IMR-90 (cell line): ENCODE data around the gene PELI3. TPM values are rescaled to one million over a fixed set of nuclear protein-coding genes. Genes with fewer than 3 reads are reported as not detected.

ENCODE experiments used
- ATAC-seq: fragments of 200-7000 bp; cut with Tn5 transposase; 2 replicates; pipeline ENCODE4 v1.9.1; 2020; ENCODE audit warnings: low read depth, mild to moderate bottlenecking, moderate library complexity
- BruUV-seq: library from RNA; stranded (reverse); fragments of 400-500 nt; replicated peaks from 2 replicates; lab custom pipeline; 2021; lab: Mats Ljungman, UMichigan
- CTCF ChIA-PET: fragments of 300-600 bp; formaldehyde crosslinking; extraction: SDS; loops from one replicate; lab custom pipeline; 2021; ENCODE audit warnings: antibody characterized with exemption; lab: Yijun Ruan, JAX
- POLR2A ChIA-PET: fragments of 300-600 bp; sonication (Branson Sonifier 250); formaldehyde crosslinking; loops from one replicate; lab custom pipeline; 2022; ENCODE audit warnings: antibody characterized with exemption; ENCODE audit not compliant: unreplicated experiment; lab: Charles Lee
- DNase-seq: peaks from one replicate; pipeline ENCODE4 v3.0.0; 2013
- H2AFZ ChIP-seq: replicated peaks from 2 replicates; pipeline ENCODE3; 2013; ENCODE audit warnings: low read length, mild to moderate bottlenecking; ENCODE audit not compliant: poor library complexity
- H2AK5ac ChIP-seq: 2 replicates; pipeline ENCODE4 v1.6.1; 2013; ENCODE audit warnings: low read depth, low read length, inconsistent platforms
- H2AK9ac ChIP-seq: replicated peaks from 2 replicates; pipeline ENCODE3; 2013; ENCODE audit warnings: mild to moderate bottlenecking, low read depth, low read length, moderate library complexity; ENCODE audit not compliant: poor library complexity
- H2BK120ac ChIP-seq: 2 replicates; pipeline ENCODE4 v1.6.1; 2013; ENCODE audit warnings: low read depth, low read length, inconsistent platforms
- H2BK15ac ChIP-seq: 3 replicates; pipeline ENCODE4 v1.6.1; 2013; ENCODE audit warnings: low read depth, low read length, inconsistent platforms
- H2BK20ac ChIP-seq: 2 replicates; pipeline ENCODE4 v1.6.1; 2013; ENCODE audit warnings: low read depth, mild to moderate bottlenecking, inconsistent platforms, low read length, moderate library complexity
- H2BK5ac ChIP-seq: 2 replicates; pipeline ENCODE4 v1.6.1; 2013; ENCODE audit warnings: mild to moderate bottlenecking, low read depth, low read length, inconsistent platforms; ENCODE audit not compliant: poor library complexity, severe bottlenecking
- H3K14ac ChIP-seq: replicated peaks from 2 replicates; pipeline ENCODE4 v1.6.1; 2013; ENCODE audit warnings: low read depth, low read length, inconsistent platforms
- H3K18ac ChIP-seq: 2 replicates; pipeline ENCODE4 v1.6.1; 2013; ENCODE audit warnings: low read depth, low read length, control low read depth
- H3K23ac ChIP-seq: 2 replicates; pipeline ENCODE4 v1.6.1; 2013; ENCODE audit warnings: low read depth, low read length, inconsistent platforms
- H3K27ac ChIP-seq: 2 replicates; pipeline ENCODE4 v1.5.1; 2013; ENCODE audit warnings: mild to moderate bottlenecking, control low read depth, low read length; ENCODE audit not compliant: insufficient read depth
- H3K27me3 ChIP-seq: 2 replicates; pipeline ENCODE4 v1.6.1; 2013; ENCODE audit warnings: low read length; ENCODE audit not compliant: control insufficient read depth, insufficient read depth
- H3K36me3 ChIP-seq: 2 replicates; pipeline ENCODE4 v1.6.1; 2013; ENCODE audit warnings: low read length, mixed read lengths; ENCODE audit not compliant: control insufficient read depth, insufficient read depth
- H3K4ac ChIP-seq: 2 replicates; pipeline ENCODE4 v1.6.1; 2013; ENCODE audit warnings: low read depth, low read length, inconsistent platforms
- H3K4me1 ChIP-seq: 2 replicates; pipeline ENCODE4 v1.6.1; 2013; ENCODE audit warnings: low read length, mixed read lengths; ENCODE audit not compliant: control insufficient read depth, insufficient read depth
- H3K4me2 ChIP-seq: 2 replicates; pipeline ENCODE4 v1.6.1; 2013; ENCODE audit warnings: low read depth, mild to moderate bottlenecking, control low read depth, low read length, moderate library complexity
- H3K4me3 ChIP-seq: 2 replicates; pipeline ENCODE4 v1.5.1; 2013; ENCODE audit warnings: low read depth, mild to moderate bottlenecking, control low read depth, low read length, moderate library complexity; ENCODE audit not compliant: insufficient read depth
- H3K56ac ChIP-seq: 2 replicates; pipeline ENCODE4 v1.6.1; 2013; ENCODE audit warnings: low read length, inconsistent platforms; ENCODE audit not compliant: insufficient read depth; ENCODE audit errors: extremely low read depth
- H3K79me1 ChIP-seq, 2 experiments: 2 replicates each; pipeline ENCODE4 v1.6.1; 2013; ENCODE audit warnings: low read length in 2 of 2, inconsistent platforms in 1 of 2, low read depth in 1 of 2
- H3K9ac ChIP-seq: 2 replicates; pipeline ENCODE4 v1.6.1; 2013; ENCODE audit warnings: low read depth, low read length, control low read depth
- H3K9me1 ChIP-seq: 2 replicates; pipeline ENCODE4 v1.6.1; 2013; ENCODE audit warnings: low read length, inconsistent platforms; ENCODE audit not compliant: insufficient read depth
- H3K9me3 ChIP-seq: 2 replicates; pipeline ENCODE4 v1.6.1; 2013; ENCODE audit warnings: low read length; ENCODE audit not compliant: control insufficient read depth, insufficient read depth
- H4K20me1 ChIP-seq: 2 replicates; pipeline ENCODE4 v1.6.1; 2013; ENCODE audit warnings: low read length, inconsistent platforms; ENCODE audit not compliant: insufficient read depth
- H4K5ac ChIP-seq: 2 replicates; pipeline ENCODE4 v1.6.1; 2013; ENCODE audit warnings: mild to moderate bottlenecking, low read depth, low read length, control low read depth
- H4K8ac ChIP-seq, 2 experiments: 2 replicates each; pipeline ENCODE4 v1.6.1; 2013; ENCODE audit warnings: low read depth in 2 of 2, low read length in 2 of 2, control low read depth in 1 of 2, inconsistent platforms in 1 of 2
- H4K91ac ChIP-seq: 2 replicates; pipeline ENCODE4 v1.6.1; 2013; ENCODE audit warnings: low read depth, low read length, inconsistent platforms; ENCODE audit not compliant: insufficient read depth
- BHLHE40 ChIP-seq: fragments of 150-350 bp; IDR thresholded peaks from 2 replicates; pipeline ENCODE4 v1.6.1; 2016; ENCODE audit warnings: mild to moderate bottlenecking, low read depth, low read length
- CEBPB ChIP-seq: IDR thresholded peaks from 2 replicates; pipeline ENCODE4 v1.6.1; 2012; ENCODE audit warnings: low read depth, low read length, improper control_type of control experiment
- CHD1 ChIP-seq: IDR thresholded peaks from 2 replicates; pipeline ENCODE4 v1.6.1; 2012; ENCODE audit warnings: low read depth, low read length, improper control_type of control experiment
- POLR2A ChIP-seq: IDR thresholded peaks from 2 replicates; pipeline ENCODE4 v1.6.1; 2012; ENCODE audit warnings: mild to moderate bottlenecking, low read depth, low read length
- WGBS, 2 experiments: methylation state at CpG; one replicate each; pipeline versions ENCODE4 v1.1.5 to v1.1.7; 2013; ENCODE audit warnings: missing lambda C conversion rate in 2 of 2; ENCODE audit not compliant: insufficient read length in 1 of 2; ENCODE audit errors: extremely low coverage in 2 of 2; 5-methylcytosine and 5-hydroxymethylcytosine counted together
- dilution Hi-C: fragments of 300-500 bp; cut with HindIII; formaldehyde crosslinking; loops from one replicate; pipeline ENCODE4 v1.14.3; 2018; ENCODE audit warnings: low sequenced_read_pairs; ENCODE audit not compliant: unreplicated experiment
- in situ Hi-C: fragments of 300-500 bp; cut with MboI; formaldehyde crosslinking; loops from 3 replicates; pipeline ENCODE4 v1.14.3; 2019; ENCODE audit warnings: low sequenced_read_pairs, inconsistent platforms, mixed read lengths
- intact Hi-C: fragments of 100-400 bp; cut with micrococcal nuclease; formaldehyde crosslinking; loops from 2 replicates; pipeline ENCODE4 v1.10.0; 2022
- polyA plus RNA-seq, 3 experiments: library from polyadenylated mRNA; depleted of rRNA; stranded (reverse); fragments of >200 nt; gene quantifications; 2 replicates each; pipeline ENCODE4 v1.2.3, GENCODE V29; 2012; ENCODE audit warnings: low replicate concordance in 1 of 3
- total RNA-seq: library from RNA; depleted of rRNA; stranded (reverse); fragments of >200 nt; gene quantifications from 2 replicates; pipeline ENCODE4 v1.2.3, GENCODE V29; 2012
- TF ChIP-seq, protein P1 (sequence below): fragments of 150-350 bp; IDR thresholded peaks from 2 replicates; pipeline ENCODE4 v1.6.1; 2016; ENCODE audit warnings: low read depth, mild to moderate bottlenecking, low read length, moderate library complexity, borderline replicate concordance

PELI3 gene
- total and polyA plus RNA-seq, 2 of the 4 experiments (the other 2 are of a cell fraction): 5.0 to 6.3 TPM

DNA sequence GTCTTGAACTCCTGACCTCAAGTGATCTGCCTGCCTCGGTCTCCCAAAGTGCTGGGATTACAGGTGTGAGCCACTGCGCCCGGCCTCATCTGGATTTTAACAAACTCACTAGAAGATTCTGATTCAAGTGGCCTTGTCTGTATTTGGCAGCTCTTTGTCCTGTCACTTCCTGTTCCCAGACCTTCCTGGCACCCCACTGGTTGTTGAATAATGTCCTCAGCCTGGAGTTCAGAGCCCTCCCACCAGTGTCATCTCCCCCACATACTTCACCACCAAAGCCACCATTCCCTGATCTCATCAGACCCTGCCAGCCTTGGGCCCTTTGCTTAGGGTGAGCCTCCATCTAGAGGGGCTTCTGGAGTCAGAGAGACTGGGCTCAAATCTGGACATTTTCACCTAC lies 3.3 kb downstream of the PELI3 start:
- no peak overlapping the region for H2AFZ ChIP-seq
- H3K9me1 ChIP-seq: peaks cover 8% of the 10 kb centered on the region
- no peak overlapping the region for H4K91ac ChIP-seq
- intact Hi-C loops: no loop called here
- no peak overlapping the region for H3K23ac ChIP-seq
- in situ Hi-C loops: no loop called here
- WGBS, 2 experiments: 74% methylated on average over 3 of the region's 3 CpGs; no CpG with 5 or more reads in 1 of the 2 experiments
- ChIA-PET POLR2A (no interaction called here), CTCF (no interaction called here)
- H3K4me3 ChIP-seq: no peak overlapping the region
- dilution Hi-C loops: no loop called here
- H4K8ac ChIP-seq: no peak overlapping the region
- peaks cover 8% of the 10 kb centered on the region; the same call in 1 of the 2 replicates for H3K4me1 ChIP-seq
- H3K18ac ChIP-seq: no peak overlapping the region
- no peak overlapping the region for H3K4me2 ChIP-seq
- TF ChIP-seq, protein P1, sequence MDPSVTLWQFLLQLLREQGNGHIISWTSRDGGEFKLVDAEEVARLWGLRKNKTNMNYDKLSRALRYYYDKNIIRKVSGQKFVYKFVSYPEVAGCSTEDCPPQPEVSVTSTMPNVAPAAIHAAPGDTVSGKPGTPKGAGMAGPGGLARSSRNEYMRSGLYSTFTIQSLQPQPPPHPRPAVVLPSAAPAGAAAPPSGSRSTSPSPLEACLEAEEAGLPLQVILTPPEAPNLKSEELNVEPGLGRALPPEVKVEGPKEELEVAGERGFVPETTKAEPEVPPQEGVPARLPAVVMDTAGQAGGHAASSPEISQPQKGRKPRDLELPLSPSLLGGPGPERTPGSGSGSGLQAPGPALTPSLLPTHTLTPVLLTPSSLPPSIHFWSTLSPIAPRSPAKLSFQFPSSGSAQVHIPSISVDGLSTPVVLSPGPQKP: no peak
- TF ChIP-seq BHLHE40 (no peak), POLR2A (no peak), CEBPB (no peak), CHD1 (no peak)
- H4K5ac ChIP-seq: no peak overlapping the region
- H3K9me3 ChIP-seq: no peaks in the 10 kb centered on the region
- no peaks in the 10 kb centered on the region for H3K27me3 ChIP-seq
- no peak overlapping the region for H3K27ac ChIP-seq
- no peak overlapping the region for H3K9ac ChIP-seq
- no peak overlapping the region for H2BK20ac ChIP-seq
- H2BK5ac ChIP-seq: no peak overlapping the region
- DNase-seq: no peak
- H3K79me1 ChIP-seq: peaks cover 20 to 27% of the 10 kb centered on the region in 2 experiments
- H2BK15ac ChIP-seq: no peak overlapping the region
- H3K56ac ChIP-seq: no peak overlapping the region
- H2BK120ac ChIP-seq: no peak overlapping the region
- BruUV-seq: no TSS peak
- H3K4ac ChIP-seq: no peak overlapping the region
- ATAC-seq: no peak
- H2AK9ac ChIP-seq: no peak overlapping the region
- H3K36me3 ChIP-seq: peaks cover 32% of the 10 kb centered on the region
- no peaks in the 10 kb centered on the region; the same call in 1 of the 2 replicates for H4K20me1 ChIP-seq
- H2AK5ac ChIP-seq: no peak overlapping the region
- H3K14ac ChIP-seq: no peak overlapping the region
